GM18870 (cell line): Measurements from ENCODE around the gene C2CD4D.

Experiments used
- ATAC-seq: cut with Tn5 transposase; IDR thresholded peaks from one replicate; pipeline ENCODE4 v1.9.1; 2021; ENCODE audit warnings: moderate library complexity; ENCODE audit not compliant: unreplicated experiment

C2CD4D gene

DNA sequence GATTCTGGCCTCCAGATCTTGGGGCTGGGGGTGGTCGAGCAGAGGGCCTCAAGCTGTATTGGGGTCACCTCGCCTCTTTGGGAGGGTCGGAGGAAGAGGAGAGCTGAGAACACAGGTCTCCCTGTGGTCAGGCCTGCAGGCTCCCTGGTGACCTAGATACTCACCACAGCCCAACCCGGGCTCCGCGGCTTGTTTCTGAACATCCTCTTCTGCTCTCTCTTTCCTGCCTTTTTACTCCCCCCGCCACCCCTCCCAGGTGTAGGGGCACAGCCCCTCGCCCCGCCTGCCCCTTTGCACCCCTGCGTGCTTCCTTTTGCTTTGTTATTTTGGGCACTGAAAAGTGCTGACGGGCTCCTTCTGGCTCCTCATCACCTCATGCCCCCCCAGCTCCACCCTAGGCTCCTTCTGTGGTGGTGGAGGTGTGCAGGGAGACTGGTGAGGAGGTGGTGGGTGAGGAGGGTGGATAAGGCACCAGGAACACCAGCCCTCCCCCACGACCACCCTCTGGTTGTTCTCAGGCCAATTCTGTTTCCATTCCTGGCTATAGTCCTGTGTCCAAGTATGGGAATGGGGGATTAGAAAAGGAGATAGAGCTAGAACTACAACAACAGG is 23.8 kb downstream of the C2CD4D start:
- no peak for ATAC-seq

DNA sequence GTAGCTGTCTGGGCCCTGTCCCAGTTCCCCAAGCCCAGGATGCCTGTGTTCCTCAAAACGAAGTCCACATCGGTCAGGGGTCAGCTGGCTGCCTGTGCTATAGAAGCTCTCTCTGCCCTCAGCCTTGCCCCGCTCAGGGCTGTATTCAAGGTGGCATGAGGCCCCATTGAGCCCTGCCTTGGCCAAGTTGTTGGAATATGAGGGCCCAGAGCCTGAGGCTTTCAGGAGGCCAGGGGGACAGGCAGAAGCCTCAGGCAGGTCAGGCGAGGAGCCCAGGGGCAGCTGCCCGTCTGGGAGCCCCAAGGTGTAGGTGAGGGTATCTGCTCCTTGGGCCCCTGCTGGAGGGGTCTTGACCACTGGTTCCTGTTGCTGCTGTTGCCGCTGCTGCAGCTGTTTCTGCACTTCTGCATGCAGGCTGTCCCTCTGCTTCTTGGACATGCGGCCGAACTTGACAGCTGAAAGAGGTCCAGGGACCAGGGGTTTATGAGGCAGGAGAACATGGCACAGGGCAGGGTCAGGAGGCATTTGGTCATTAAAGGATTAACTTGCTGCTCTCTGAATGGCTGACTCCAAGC is 24.6 kb downstream of the C2CD4D start:
- no peak for ATAC-seq

DNA sequence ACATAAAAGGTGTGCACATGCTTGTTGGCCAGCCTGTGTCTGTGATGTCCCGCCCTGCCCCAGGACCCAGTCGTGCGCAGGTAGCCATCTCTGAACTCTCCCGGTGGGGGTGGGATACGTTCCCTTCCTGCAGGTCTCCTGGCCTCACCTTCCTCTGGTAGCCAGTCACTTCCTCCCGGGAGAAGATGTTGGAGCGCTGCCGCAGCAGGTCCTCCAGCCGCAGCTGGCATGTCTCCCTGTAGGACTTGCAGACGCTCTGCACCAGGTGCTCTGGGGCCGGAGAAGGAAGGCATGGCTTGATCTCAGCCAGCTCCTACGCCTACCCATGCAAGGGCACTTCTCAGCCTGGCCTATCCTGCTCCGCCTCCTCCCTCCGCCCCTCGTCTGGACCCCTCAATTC is 25.2 kb downstream of the C2CD4D start:
- ATAC-seq: no peak

DNA sequence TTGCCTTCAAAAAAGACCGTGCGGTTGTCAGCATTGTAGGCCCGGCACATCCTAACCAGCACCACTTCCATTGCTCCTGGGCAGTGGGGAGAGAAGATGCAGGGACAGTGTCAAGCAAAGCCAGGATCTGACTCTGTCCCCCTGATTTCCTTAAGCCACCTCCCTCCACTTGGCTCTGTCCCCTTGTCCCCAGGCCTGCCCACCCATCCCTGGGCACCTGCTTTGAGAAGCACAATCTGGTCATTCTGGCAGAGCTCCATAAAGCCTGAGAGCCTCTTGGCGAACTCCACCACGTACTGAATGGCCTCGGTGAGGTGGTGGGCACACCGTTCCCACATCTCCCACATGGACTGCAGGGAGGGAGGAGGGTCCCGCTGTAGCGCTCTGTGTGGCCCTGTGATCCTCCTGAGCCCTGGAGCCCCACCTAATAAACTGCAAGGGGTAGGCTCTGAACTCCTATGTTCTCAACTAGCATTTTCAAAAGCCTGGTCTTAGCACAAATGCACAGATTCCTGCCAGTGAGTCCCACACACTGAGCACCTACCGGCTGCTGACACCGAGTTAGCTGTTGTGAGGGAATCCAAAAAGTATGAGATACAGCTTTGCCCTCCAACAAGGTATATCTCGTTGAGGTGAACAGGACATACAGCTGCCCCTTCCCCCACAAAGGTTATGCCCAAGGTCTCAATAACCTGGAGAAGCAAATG is 26.2 kb downstream of the C2CD4D start:
- no peak for ATAC-seq

DNA sequence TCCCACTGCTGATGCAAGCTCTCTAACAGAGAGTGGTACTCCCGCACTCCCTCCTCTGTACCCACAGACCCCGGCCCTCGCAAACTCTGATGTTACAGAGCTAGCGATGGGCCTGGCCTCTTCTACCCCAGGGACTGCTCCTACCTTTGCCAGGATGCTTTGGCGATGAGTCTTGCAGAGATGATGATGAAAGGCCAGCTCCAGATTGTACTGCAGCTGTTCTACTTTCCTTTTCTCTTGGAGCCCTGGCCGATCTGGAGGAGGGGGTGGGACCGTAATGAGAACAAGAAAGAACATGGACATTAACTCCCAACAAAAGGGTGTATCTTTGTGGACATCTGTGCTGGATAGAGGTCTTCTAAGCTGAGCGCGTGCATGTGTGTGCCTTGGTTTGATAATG is 28.4 kb downstream of the C2CD4D start:
- no peak for ATAC-seq

DNA sequence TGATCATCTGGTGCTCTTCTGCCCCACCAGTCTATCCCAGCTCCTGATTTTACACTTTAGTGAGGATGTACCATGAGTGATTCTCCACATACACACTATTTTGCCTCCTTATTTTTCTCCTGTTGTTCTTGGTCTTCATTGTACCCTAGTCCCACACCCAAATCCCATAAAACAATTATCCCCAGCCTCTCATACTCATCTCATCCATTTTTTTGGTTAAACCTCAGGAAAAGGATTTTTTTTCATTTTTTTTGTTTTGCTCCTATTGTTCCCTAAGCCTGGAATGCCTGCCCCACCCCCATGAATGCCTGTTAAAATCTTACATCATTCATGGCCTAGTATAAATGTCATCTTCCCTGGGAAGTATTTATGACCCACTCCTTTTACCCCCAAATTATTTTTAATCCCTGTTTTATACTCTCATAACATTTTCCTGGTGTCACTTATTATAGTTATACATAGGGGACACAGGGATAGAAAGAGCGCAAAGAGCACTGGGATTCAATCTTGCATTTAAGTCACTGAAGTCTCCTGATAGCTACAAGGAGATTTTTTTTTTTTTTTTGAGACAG is 29.5 kb downstream of the C2CD4D start:
- ATAC-seq: no peak

DNA sequence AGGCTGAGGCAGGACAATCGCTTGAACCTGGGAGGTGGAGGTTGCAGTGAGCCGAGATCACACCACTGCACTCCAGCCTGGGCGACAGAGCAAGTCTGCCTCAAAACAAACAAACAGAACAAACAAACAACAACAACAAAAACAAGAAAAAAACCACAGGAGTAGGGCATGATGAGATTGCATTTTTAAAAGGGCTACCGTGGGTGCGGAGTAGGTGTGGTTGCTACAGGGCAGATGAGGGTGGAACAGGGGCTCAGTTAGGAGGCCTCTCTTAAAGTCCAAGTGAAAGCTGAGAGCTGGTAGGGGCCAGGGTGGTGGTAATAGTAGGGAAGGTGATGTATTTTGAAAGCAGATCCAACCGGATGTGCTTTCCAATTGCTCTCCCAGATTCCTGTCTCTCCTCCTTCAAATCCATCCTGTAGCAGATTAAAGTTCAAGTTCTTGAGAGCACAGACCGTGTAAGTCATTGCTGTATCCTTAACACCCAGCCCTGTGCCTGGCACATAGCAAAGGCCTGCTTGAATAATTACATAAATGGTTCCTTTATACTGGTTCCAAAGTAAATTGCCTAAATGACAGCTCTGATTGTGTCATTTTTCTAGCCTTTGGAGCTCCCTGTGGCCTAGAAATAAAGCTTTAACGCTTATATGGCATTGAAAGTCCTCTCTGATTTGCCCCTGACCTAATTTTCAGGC is 30.2 kb downstream of the C2CD4D start:
- no peak for ATAC-seq

DNA sequence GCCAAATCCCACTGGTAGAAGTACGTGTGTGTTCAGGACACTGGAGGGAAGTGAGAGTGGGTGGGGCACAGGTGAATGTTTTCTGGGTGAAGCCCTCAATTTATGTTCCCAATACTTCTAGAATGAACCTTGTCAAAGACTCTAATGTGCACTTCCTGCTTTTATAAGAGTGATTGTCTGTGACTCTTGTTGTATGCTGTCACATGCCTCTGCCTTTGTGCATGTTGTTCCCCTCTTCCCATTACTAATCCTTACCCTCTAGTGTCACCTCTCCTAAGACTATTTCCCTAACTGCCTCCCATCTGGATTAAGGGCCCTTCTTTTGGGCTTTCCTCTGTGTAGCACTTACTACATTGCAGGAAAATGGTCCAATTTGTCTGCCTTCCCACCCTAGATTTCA is 31.9 kb downstream of the C2CD4D start:
- no peak for ATAC-seq

DNA sequence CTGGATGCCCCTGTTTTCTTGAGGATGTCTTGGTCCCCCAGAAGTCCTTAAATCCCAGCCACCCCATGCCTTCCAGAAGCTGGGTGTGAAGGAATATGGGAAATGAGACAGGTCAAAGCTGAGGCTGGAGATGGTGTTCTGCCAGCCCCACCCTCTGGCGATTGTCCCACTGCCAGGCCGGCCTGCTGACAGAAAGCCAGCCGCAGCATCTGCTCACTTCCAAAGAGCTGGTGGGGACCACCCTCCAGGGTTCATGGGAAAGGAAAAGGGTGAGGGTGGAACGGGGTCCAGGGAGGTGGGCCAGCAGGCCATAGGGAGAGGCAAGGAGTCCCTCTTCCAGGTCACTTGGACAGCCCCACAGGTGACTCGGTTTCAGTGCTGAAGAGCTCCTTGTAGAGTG is 32.5 kb downstream of the C2CD4D start:
- ATAC-seq: no peak

DNA sequence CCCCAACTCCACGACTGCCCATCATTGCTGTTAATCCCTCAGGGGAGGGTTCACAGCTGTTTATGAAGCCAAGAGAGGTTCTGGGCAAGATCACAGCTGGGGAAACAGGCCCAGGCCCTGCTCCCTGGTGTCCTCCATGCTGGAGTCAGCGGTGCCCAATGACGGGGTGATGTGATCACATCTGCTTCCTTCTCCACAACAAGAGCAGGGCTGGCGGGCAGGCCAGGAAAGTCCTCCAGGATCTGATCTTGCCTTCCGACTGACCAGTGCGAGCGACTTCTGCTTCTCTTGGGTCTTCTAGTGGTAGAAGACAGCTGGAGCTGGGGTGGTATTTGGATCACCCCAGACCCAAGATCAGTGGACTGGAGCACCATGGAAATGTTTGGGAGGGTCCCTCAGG is 33.5 kb downstream of the C2CD4D start:
- no peak for ATAC-seq

DNA sequence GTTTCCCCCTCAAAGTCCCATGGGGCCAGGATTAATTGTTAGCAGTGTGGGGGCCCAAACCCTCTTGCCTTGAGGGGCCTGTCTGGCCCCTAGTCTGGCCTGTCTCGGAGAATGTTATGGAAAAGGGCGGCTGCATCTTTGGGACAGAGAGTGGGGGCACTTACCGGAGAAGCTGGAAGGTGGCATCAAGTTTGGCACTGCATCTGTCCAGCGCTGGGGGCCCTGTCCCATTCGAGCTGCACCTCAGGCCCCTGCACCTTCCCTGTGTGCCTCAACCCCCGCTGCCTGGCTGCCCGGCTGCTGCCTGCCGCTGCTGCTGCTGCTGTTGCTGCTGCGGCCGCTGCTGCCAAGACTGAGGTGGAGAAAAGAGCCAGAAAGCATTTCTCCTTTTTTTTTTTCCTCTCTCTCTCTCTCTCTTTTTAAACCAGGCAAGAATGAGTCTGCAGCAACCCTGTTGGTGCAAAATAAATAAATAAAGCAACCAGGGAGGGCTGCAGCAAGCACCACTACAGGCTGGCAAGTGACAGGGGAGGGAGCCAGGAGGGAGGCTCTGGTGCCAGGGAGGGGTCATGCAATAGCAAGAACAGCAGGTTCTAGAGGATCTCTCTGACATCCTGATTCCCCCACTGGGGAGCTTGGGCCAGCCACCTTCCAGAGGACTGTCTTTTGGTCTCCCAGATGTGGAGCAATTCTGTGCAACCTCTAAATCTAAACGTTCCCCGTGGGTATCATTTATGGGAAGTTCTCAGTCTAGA is 34.4 kb downstream of the C2CD4D start, which contains the start of gene LINGO4:
Gene LINGO4, minus strand, starts transcription at position 354 of the 755 bp plus-strand sequence. CDS start 2,715 bp downstream, outside the sequence.
- ATAC-seq: no peak

DNA sequence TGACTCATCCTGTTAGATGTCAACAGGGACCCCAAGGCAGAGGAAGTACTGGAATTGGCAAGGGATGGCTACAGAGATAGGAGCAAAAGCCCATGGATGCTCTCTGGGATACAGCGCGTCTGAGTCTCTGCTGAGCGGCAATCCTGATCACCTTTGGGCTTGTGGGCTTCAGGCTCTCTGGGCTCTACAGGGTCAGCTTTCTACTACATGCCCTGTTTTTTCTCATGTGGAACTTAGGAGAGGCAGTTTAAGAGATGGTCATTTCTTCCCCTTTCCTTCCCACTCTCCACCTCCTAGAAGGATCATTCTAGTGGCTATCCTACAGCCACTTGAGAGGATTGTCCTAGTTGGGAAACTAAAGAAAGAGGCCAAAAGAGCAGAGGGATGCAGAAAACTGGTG is 35.7 kb downstream of the C2CD4D start:
- ATAC-seq: no peak

DNA sequence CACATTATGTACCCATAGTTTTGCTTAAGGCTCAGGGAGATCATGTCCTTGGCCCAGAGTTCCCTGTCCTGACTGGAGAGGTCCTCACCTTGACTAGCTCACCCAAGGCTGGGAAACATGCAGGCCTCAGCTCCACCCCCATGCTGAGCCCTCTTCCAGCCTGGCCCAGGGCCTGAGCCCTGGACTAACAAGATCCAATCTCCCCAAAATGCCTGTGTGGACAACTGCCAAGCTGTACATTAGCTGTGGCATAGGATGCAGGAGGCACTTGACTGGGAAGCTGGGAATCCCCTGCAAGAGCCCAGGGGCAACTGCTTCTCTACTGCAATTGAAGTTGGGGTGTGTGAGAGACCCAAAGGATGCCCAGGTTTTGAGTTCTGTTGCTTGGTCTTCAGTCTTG is 36.5 kb downstream of the C2CD4D start:
- no peak for ATAC-seq

DNA sequence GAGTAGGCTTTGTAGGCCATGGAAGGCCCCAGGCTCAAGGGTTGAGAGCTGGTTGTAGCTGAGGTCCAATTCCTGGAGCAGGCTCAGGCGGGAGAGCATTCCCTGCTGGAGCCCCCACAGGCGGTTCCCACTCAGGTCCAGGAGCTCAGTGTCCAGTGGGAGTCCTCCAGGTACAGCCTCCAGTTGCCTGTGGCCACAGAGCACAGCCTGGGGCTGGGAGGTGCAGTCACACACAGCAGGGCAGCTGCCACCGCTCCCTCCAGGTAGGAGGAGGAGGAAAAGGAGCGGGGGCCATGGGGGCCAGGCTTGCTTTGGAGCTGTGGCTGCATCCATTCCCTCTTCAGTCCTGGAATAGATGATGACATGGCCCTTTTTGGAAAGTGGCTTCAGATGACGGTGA is 37.2 kb downstream of the C2CD4D start:
- no peak for ATAC-seq

DNA sequence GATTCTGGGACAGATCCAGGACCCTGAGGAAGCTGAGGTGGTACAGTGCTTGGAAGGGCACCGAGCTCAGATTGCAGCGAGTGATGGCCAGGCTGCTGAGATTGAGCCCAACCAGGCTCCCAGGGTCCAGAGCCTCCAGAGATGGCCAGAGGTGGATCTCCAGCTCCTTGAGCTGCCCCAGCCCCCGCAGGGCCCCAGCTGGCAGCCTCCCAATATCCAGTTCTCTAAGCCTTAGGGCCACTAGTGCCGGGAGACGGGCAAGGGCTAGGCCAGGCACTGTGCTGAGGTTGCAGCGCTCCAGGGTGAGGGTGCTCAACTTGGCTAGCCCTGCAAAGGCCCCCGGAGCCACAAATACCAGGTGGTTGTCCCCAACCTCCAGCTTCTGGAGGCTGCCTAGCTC is 37.8 kb downstream of the C2CD4D start:
- ATAC-seq: no peak

DNA sequence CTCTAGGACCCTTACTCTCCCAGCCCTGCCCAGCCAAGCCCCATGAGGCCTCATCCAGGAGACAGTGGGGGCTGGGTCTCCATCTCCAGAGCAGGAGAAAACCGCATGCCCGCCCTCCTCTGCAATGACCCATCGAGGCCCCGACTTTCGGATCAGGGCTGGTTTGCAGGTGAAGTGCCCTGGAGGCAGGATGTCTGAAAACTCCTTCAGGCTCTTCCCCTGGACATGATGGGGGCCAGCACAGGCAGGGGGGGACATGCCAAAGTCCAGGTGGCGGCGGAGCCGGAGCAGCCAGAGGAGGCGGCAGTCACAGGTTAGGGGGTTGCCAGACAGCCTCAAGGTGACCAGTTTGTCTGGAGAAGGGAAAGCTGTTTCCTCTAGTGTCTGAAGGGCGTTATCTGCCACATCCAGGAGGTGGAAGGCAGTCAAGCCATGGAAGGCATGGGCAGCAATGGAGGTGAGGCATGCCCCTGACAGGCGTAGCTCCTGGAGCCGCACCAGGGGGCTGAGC is 38.3 kb downstream of the C2CD4D start:
- no peak for ATAC-seq

DNA sequence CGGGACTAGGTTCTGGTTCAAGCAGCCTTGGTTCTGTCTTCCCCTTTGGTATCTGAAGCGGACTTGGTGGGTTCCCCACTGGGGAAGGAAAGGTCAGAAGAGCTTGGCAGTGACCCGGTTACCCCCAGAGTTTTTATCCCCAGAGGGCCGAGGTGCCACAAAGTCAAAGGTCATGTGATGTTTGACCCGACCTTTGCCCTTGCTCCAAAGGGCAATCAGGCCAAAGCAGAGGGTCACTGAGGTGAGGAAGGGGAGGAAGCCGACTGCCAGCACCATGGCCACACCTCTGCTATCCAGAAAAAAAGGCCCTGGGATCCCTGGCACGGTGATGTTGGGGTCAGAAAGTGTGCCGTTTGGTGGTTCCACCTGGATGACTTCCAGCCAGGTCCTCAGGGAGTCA is 38.8 kb downstream of the C2CD4D start:
- ATAC-seq: no peak

DNA sequence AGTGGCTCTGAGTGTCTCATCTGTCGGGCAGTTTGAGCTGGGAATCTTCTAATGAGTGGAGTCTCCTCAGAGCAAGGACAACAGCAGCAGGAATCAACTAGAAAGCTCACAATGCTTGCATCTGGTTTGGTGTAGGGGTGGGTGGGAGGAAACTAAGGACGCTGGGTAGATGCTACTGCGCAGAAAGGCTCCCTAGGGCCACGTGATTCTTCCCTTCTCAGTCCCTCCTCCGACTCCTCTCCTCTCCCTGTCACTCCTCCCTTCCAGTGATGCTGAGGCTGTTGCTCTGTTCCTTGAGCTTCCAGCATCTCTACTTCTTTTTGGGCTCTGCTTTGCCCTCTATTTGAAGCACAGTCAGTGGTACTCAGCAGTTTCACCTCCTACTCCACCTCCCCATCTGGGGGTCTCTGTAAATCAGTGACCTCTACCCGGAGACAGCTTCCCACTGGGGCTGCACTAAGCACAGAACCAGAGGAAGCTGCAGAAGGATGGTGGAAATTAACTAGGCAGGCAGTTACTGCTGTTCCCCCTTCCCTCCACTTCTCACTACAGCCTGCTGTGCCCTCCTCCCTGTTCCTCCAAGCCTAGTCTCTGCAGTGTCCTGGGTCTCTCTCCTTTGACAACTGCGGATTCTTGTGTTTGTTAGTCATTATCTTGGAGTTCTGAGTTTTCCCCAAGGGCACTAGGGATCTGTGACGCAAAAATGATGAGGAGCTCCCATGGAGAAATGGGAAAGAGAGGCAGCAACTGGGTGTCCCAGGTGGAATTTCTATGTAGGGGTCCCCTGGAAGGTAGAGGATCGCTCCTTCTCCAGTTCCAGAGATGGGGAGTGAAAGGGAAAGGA is 40.2 kb downstream of the C2CD4D start:
- no peak for ATAC-seq

DNA sequence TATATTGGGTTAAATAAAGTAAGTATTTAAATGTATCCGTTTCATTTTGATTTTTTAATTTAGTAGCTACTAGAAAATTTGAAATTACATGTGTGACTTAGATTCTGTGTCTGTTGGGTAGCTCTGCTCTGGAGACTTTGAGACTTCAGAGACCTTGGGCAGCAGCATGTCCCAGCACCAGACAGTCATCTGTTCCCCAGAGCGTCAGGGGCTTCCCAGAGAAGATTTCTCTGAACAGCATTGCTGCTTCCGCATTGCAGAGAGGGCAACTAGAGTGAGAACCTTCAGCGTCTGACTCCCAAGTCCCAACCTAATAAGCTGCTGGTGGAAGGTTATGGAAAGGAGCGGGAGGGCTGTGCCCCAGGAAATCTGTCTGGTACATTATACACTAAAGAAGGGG is 41.0 kb downstream of the C2CD4D start:
- ATAC-seq: no peak
